Activated CD4-positive, alpha-beta memory T cell treated with anti-CD3 and anti-CD28 coated beads for 36 hours (primary cell): ENCODE measurements around the gene FGF13. TPM values are rescaled to one million over a fixed set of nuclear protein-coding genes. Genes with fewer than 3 reads are reported as not detected.

Experiments used
- CTCF ChIA-PET: fragments of 350-600 bp; sonication (Branson Sonifier 250); formaldehyde crosslinking; loops from one replicate; lab custom pipeline; 2021; ENCODE audit warnings: antibody characterized with exemption, inconsistent platforms; lab: Charles Lee
- POLR2A ChIA-PET: fragments of 350-600 bp; sonication (Branson Sonifier 250); formaldehyde crosslinking; loops from one replicate; lab custom pipeline; 2021; ENCODE audit warnings: antibody characterized with exemption; lab: Charles Lee
- DNase-seq: peaks from one replicate; pipeline ENCODE4 v3.0.0-alpha.2; 2020
- H3K27ac Mint-ChIP-seq: one replicate; pipeline ENCODE4 v1.8.0; 2021; ENCODE audit warnings: mixed read lengths
- H3K27me3 Mint-ChIP-seq: one replicate; pipeline ENCODE4 v1.8.0; 2021; ENCODE audit warnings: mixed read lengths
- H3K36me3 Mint-ChIP-seq: one replicate; pipeline ENCODE4 v1.8.0; 2021; ENCODE audit warnings: mixed read lengths
- H3K4me1 Mint-ChIP-seq: one replicate; pipeline ENCODE4 v1.8.0; 2021; ENCODE audit warnings: low read depth, mixed read lengths
- H3K4me3 Mint-ChIP-seq: one replicate; pipeline ENCODE4 v1.8.0; 2021; ENCODE audit warnings: mild to moderate bottlenecking, mixed read lengths
- H3K9me3 Mint-ChIP-seq: one replicate; pipeline ENCODE4 v1.8.0; 2021; ENCODE audit warnings: mixed read lengths
- intact Hi-C: fragments of 100-400 bp; cut with micrococcal nuclease; formaldehyde crosslinking; loops from one replicate; pipeline ENCODE4 v1.15.1; 2023
- total RNA-seq, 2 experiments: library from RNA; stranded (reverse); gene quantifications; one replicate each; pipeline ENCODE4 v1.2.3, GENCODE V29; 2021

The FGF13 gene
- not detected for total RNA-seq

GRCh38 chrX:138711399-138712347 lies at the start of gene FGF13:
TSS of gene FGF13 (minus strand) at chrX:138711717. CDS start at chrX:138711003, 714 bp downstream.
- intact Hi-C loops = no loop called here
- Mint-ChIP-seq H3K4me3 (no peak within 1 kb of the TSS), H3K4me1 (no peaks in the 10 kb centered on the region), H3K27me3 (peaks cover 25% of the 10 kb centered on the region), H3K36me3 (no peaks in the 10 kb centered on the region), H3K27ac (no peak within 1 kb of the TSS), H3K9me3 (no peaks in the 10 kb centered on the region)
- ChIA-PET POLR2A (no interaction called here), CTCF (no interaction called here)
- DNase-seq = no peak

GRCh38 chrX:138759217-138759943 lies 47.9 kb upstream of the FGF13 start:
- no peak for DNase-seq
- ChIA-PET POLR2A (no interaction called here), CTCF (no interaction called here)
- H3K9me3 Mint-ChIP-seq = no peaks in the 10 kb centered on the region
- H3K4me1 Mint-ChIP-seq = no peaks in the 10 kb centered on the region
- H3K4me3 Mint-ChIP-seq = no peak overlapping the region
- no peaks in the 10 kb centered on the region for H3K36me3 Mint-ChIP-seq
- H3K27ac Mint-ChIP-seq = no peak overlapping the region
- no peaks in the 10 kb centered on the region for H3K27me3 Mint-ChIP-seq
- intact Hi-C loops = no loop called here

GRCh38 chrX:138756234-138756633 lies 44.7 kb upstream of the FGF13 start:
- POLR2A ChIA-PET = no interaction called here
- H3K27me3 Mint-ChIP-seq = no peaks in the 10 kb centered on the region
- intact Hi-C loops = no loop called here
- no peak for DNase-seq
- CTCF ChIA-PET = no interaction called here
- no peak overlapping the region for H3K4me3 Mint-ChIP-seq
- no peaks in the 10 kb centered on the region for H3K4me1 Mint-ChIP-seq
- no peaks in the 10 kb centered on the region for H3K9me3 Mint-ChIP-seq
- H3K27ac Mint-ChIP-seq = no peak overlapping the region
- H3K36me3 Mint-ChIP-seq = no peaks in the 10 kb centered on the region

DNA sequence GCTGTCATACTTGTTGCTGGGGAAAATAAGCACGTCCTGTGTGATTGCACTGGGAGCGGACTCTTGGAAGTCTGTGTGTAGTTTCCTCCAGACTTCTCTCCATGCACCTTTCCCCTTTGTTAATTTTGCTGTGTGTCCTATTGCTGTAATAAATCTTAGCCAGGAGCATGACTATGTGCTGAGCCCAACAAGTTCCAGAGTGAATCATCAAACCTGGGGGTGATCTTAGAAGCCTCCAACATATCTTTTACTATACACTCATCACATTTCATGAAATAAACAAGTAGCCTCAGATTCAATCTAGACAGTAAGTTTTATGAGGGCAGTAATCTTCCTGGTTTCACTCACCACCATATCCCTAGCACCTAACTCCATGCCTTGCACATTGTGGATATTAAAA lies 43.3 kb upstream of the FGF13 start:
- CTCF ChIA-PET = no interaction called here
- POLR2A ChIA-PET = no interaction called here
- Mint-ChIP-seq H3K4me3 (no peak overlapping the region), H3K27ac (no peak overlapping the region), H3K4me1 (no peaks in the 10 kb centered on the region), H3K27me3 (peaks cover under 1% of the 10 kb centered on the region), H3K9me3 (no peaks in the 10 kb centered on the region), H3K36me3 (no peaks in the 10 kb centered on the region)
- DNase-seq = no peak
- intact Hi-C loops = no loop called here

DNA sequence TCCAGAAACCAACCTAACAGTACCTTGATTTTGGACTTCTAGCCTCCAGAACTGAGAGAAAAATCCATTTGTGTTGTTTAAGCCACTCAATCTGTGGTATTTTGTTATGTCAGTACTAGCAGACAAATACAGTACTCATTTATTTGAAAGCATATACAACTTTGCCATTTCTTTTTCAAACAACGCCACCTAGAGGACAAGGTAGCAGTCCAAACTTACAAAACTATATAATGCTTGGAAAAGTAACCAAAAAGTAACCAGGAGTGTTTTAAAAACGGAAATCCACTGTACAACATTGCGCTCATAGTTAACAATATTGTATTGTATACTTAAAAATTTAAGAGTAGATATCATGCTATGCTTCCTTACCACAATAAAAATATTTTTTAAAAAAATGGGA lies 37.0 kb upstream of the FGF13 start:
- POLR2A ChIA-PET = no interaction called here
- peaks cover 5% of the 10 kb centered on the region for H3K27me3 Mint-ChIP-seq
- H3K27ac Mint-ChIP-seq = no peak overlapping the region
- H3K4me1 Mint-ChIP-seq = no peaks in the 10 kb centered on the region
- CTCF ChIA-PET = no interaction called here
- H3K36me3 Mint-ChIP-seq = no peaks in the 10 kb centered on the region
- H3K4me3 Mint-ChIP-seq = no peak overlapping the region
- no peak for DNase-seq
- no peaks in the 10 kb centered on the region for H3K9me3 Mint-ChIP-seq
- intact Hi-C loops = no loop called here

DNA sequence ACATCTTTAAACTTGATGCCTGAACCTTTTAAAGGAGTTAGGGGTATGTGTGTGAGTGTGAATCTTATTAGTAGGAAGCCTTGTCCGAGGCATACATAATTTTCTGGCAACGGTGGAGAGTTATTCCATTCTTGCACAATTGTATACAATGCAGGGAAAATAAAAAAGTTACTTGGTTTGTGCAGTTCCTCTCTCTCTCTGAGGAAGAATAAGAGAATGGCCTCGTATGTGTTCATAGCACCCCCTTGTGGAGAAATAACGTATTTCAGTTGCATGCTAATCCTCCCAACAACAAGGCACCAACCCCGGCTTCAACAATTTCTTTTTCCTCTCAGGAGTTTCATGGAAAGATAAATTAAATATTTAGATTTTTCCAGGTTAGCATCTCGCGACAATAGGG lies 33.7 kb upstream of the FGF13 start:
- Mint-ChIP-seq H3K36me3 (no peaks in the 10 kb centered on the region), H3K4me1 (no peaks in the 10 kb centered on the region), H3K27me3 (peaks cover 5% of the 10 kb centered on the region), H3K27ac (no peak overlapping the region), H3K4me3 (no peak overlapping the region), H3K9me3 (no peaks in the 10 kb centered on the region)
- no peak for DNase-seq
- intact Hi-C loops = no loop called here
- ChIA-PET CTCF (interaction anchor here (1.1 to 2.7 kb wide), 2 partner anchors 12 to 618 kb away, joined by 3 to 9 read pairs; no protein-coding TSS in a partner anchor), POLR2A (no interaction called here)

DNA sequence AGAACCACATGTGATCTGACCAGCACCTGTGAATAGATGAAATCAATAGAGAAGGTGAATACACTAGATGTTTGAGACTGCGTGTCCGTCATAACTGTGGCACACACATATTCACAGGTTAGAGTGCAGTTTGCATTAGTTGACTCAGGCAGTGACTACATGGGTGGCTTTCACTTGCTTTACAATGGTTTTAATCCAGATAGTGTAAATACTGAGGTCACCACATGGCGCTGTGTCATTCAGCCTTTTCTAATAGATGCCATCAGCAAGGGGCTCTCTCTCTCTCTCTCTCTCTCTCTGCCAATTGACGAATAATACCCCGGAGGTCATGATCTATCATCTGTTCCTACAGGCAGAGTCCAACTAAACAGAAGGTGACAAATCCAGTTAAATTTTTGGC lies 30.7 kb upstream of the FGF13 start:
- Mint-ChIP-seq H3K4me3 (no peak overlapping the region), H3K9me3 (no peaks in the 10 kb centered on the region), H3K36me3 (no peaks in the 10 kb centered on the region), H3K4me1 (no peaks in the 10 kb centered on the region), H3K27me3 (no peaks in the 10 kb centered on the region), H3K27ac (no peak overlapping the region)
- no peak for DNase-seq
- intact Hi-C loops = no loop called here
- POLR2A ChIA-PET = no interaction called here
- CTCF ChIA-PET = no interaction called here

DNA sequence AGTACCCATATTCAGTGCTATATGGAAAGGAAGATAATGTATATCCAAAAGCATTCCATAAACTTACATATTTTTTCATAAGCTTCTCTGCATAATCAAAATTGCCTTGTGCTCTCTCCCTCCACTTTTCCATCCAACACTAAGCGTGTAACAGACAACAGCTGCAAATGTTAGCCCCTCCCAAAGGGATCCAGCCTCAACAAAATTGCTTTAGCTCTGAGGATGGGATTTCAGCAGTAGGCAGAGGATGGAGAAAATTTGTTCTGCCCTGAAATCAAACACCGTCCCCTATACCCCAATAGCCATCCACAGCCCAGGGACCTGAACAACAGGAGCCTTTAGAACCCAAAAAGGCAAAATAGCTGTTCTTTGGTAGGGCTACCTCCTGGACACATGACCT lies 28.8 kb upstream of the FGF13 start:
- CTCF ChIA-PET = no interaction called here
- H3K27ac Mint-ChIP-seq = no peak overlapping the region
- POLR2A ChIA-PET = no interaction called here
- H3K27me3 Mint-ChIP-seq = no peaks in the 10 kb centered on the region
- H3K4me1 Mint-ChIP-seq = no peaks in the 10 kb centered on the region
- DNase-seq = no peak
- no peaks in the 10 kb centered on the region for H3K9me3 Mint-ChIP-seq
- intact Hi-C loops = no loop called here
- no peak overlapping the region for H3K4me3 Mint-ChIP-seq
- no peaks in the 10 kb centered on the region for H3K36me3 Mint-ChIP-seq

DNA sequence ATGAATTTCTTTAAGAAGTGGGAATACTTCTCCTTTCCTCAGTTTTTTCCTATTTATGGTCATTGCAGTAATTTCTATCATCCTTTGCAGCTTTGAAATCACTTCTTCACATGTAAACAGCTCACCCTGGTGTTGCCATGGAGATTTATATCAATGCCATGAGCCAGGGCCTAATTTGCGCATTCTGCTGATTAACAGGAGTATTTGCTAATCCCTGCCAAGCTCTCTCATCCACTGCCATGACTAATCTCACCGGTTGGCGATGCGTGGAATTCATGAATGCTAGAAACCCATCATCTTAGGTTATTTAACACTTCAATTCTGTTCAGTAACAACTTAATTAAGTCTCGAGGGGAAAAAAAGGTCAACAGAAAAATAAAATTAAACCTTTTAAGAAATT lies 11.8 kb upstream of the FGF13 start:
- no peak for DNase-seq
- ChIA-PET CTCF (no interaction called here), POLR2A (no interaction called here)
- intact Hi-C loops = no loop called here
- Mint-ChIP-seq H3K4me1 (no peaks in the 10 kb centered on the region), H3K36me3 (no peaks in the 10 kb centered on the region), H3K27me3 (no peaks in the 10 kb centered on the region), H3K4me3 (no peak overlapping the region), H3K27ac (no peak overlapping the region), H3K9me3 (no peaks in the 10 kb centered on the region)

- Mint-ChIP-seq H3K27ac (no peak overlapping the region), H3K9me3 (no peaks in the 10 kb centered on the region), H3K27me3 (peaks cover 3% of the 10 kb centered on the region), H3K4me1 (no peaks in the 10 kb centered on the region), H3K4me3 (no peak overlapping the region), H3K36me3 (no peaks in the 10 kb centered on the region)
- DNase-seq = no peak
- ChIA-PET POLR2A (no interaction called here), CTCF (no interaction called here)
- intact Hi-C loops = no loop called here
These were observed 7.9 kb upstream of the FGF13 start for GRCh38 chrX:138719396-138719795.

DNA sequence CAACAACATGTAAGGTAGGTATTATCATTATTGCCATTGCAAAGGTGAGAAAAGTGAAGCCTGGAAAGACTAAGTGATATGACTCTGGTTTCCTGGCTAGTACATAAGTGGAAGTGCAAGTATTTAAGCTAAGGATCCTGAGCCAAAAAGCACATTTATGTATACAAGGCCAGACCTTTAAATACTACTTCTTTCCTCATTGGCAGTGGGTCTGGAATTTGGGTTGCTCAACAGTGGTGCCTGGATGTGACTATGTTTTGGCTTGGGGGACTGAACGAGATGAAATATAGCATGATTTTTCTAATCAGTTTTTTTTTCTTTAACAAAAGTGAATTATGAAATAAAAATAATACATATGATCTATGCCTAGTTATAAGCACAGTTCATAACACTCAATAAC lies 7.4 kb upstream of the FGF13 start:
- DNase-seq = no peak
- intact Hi-C loops = no loop called here
- Mint-ChIP-seq H3K27me3 (peaks cover 3% of the 10 kb centered on the region), H3K4me3 (no peak overlapping the region), H3K36me3 (no peaks in the 10 kb centered on the region), H3K9me3 (no peaks in the 10 kb centered on the region), H3K4me1 (no peaks in the 10 kb centered on the region), H3K27ac (no peak overlapping the region)
- CTCF ChIA-PET = no interaction called here
- POLR2A ChIA-PET = no interaction called here

- Mint-ChIP-seq H3K36me3 (no peaks in the 10 kb centered on the region), H3K4me3 (no peak overlapping the region), H3K27me3 (peaks cover 25% of the 10 kb centered on the region), H3K27ac (no peak overlapping the region), H3K9me3 (no peaks in the 10 kb centered on the region), H3K4me1 (no peaks in the 10 kb centered on the region)
- POLR2A ChIA-PET = no interaction called here
- CTCF ChIA-PET = no interaction called here
- intact Hi-C loops = no loop called here
- no peak for DNase-seq
These were observed 613 bp downstream of the FGF13 start for GRCh38 chrX:138710866-138711341.
